Measurements from ENCODE around the gene PSMB5. TPM values are rescaled to one million over a fixed set of nuclear protein-coding genes. Genes with fewer than 3 reads are reported as not detected.
"Not testable (repeated sequence)": the region's sequence is repeated elsewhere in the genome, so short reads cannot be mapped to it uniquely, and the experiment has no call there.

Gene PSMB5
- total RNA-seq, 1 donor from 2014 or later, result 73.6 TPM

- intact Hi-C loops (cut with micrococcal nuclease), result no loop called here
Observed at GRCh38 chr14:23020143-23021128, 14.3 kb downstream of the PSMB5 start.

- intact Hi-C loops (cut with micrococcal nuclease), result no loop called here
Observed at GRCh38 chr14:23018107-23018506, 16.6 kb downstream of the PSMB5 start.

GRCh38 chr14:23017091-23017490 lies 17.6 kb downstream of the PSMB5 start:
- intact Hi-C loops (cut with micrococcal nuclease), result no loop called here

GRCh38 chr14:23015618-23016017 lies 19.1 kb downstream of the PSMB5 start:
- intact Hi-C loops (cut with micrococcal nuclease), result no loop called here

GRCh38 chr14:23013749-23014054 lies 21.0 kb downstream of the PSMB5 start:
- intact Hi-C loops (cut with micrococcal nuclease), result not testable (repeated sequence)

GRCh38 chr14:23013054-23013748 lies 21.5 kb downstream of the PSMB5 start:
- intact Hi-C loops (cut with micrococcal nuclease), result no loop called here

GRCh38 chr14:23009939-23010726 lies 24.6 kb downstream of the PSMB5 start, which contains the start of gene C14orf93:
Gene C14orf93 (minus strand): TSS chr14:23010143. CDS start chr14:22999023, 11,120 bp downstream.
- intact Hi-C loops (cut with micrococcal nuclease), result loop anchor here (1.0 kb wide), 1 partner anchor 291 kb away; no protein-coding TSS in a partner anchor

- intact Hi-C loops (cut with micrococcal nuclease), result no loop called here
Observed at GRCh38 chr14:23009483-23009938, 25.2 kb downstream of the PSMB5 start.

- intact Hi-C loops (cut with micrococcal nuclease), result no loop called here
Observed at GRCh38 chr14:23008831-23009230, 25.9 kb downstream of the PSMB5 start.

- intact Hi-C loops (cut with micrococcal nuclease), result loop anchor here (1.0 to 2.0 kb wide), 12 partner anchors 20 to 1622 kb away; partner anchors contain the start of genes ACIN1, AJUBA, C14orf119 and DAD1
Observed at GRCh38 chr14:23006544-23007419, 27.9 kb downstream of the PSMB5 start.

- intact Hi-C loops (cut with micrococcal nuclease), result loop anchor here (2.0 kb wide), 1 partner anchor 295 kb away; no protein-coding TSS in a partner anchor
Observed at GRCh38 chr14:23006188-23006534, 28.5 kb downstream of the PSMB5 start.

- intact Hi-C loops (cut with micrococcal nuclease), result loop anchor here (2.0 kb wide), 1 partner anchor 295 kb away; no protein-coding TSS in a partner anchor
Observed at GRCh38 chr14:23005451-23006187, 29.1 kb downstream of the PSMB5 start.

GRCh38 chr14:23004274-23004673 lies 30.4 kb downstream of the PSMB5 start:
- intact Hi-C loops (cut with micrococcal nuclease), result not testable (repeated sequence)

GRCh38 chr14:23002592-23002991 lies 32.1 kb downstream of the PSMB5 start:
- intact Hi-C loops (cut with micrococcal nuclease), result no loop called here

- intact Hi-C loops (cut with micrococcal nuclease), result no loop called here
Observed at GRCh38 chr14:23000860-23001259, 33.8 kb downstream of the PSMB5 start.

GRCh38 chr14:22998329-22999012 lies 36.2 kb downstream of the PSMB5 start:
- intact Hi-C loops (cut with micrococcal nuclease), result no loop called here

- intact Hi-C loops (cut with micrococcal nuclease), result no loop called here
Observed at GRCh38 chr14:22997676-22998323, 36.9 kb downstream of the PSMB5 start.
